DND-41 (cell line): ENCODE data around the gene B3GNT8.

Source experiments
- ATAC-seq: fragments of 200-7000 bp; cut with Tn5 transposase; 3 replicates; pipeline ENCODE4 v1.9.1; 2021; ENCODE audit warnings: low read depth; ENCODE audit not compliant: insufficient read depth
- DNase-seq: peaks from one replicate; pipeline ENCODE4 v3.0.0-alpha.2; 2020
- H2AFZ ChIP-seq: 2 replicates; pipeline ENCODE4 v1.6.0; 2012; ENCODE audit warnings: low read depth, low read length
- H3K27ac ChIP-seq: 2 replicates; pipeline ENCODE4 v1.5.1; 2012; ENCODE audit warnings: low read length, inconsistent platforms
- H3K27me3 ChIP-seq: fragments of 200-600 bp; sonication (generic); 2 replicates; pipeline ENCODE4 v1.6.0; 2012; ENCODE audit warnings: low read length, mild to moderate bottlenecking, inconsistent platforms; ENCODE audit not compliant: insufficient read depth, poor library complexity
- H3K36me3 ChIP-seq: 2 replicates; pipeline ENCODE4 v1.5.1; 2012; ENCODE audit warnings: low read length, inconsistent platforms; ENCODE audit not compliant: insufficient read depth
- H3K4me1 ChIP-seq: 2 replicates; pipeline ENCODE4 v1.5.1; 2012; ENCODE audit warnings: mild to moderate bottlenecking, low read length; ENCODE audit not compliant: insufficient read depth
- H3K4me2 ChIP-seq: 2 replicates; pipeline ENCODE4 v1.6.0; 2012; ENCODE audit warnings: mild to moderate bottlenecking, moderate library complexity, low read length, inconsistent platforms; ENCODE audit not compliant: insufficient read depth
- H3K4me3 ChIP-seq, 2 experiments: fragments of 200-600 bp in 1 of 2; shearing (Covaris generic) in 1 of 2; 2 replicates each; pipeline ENCODE4 v1.5.1; 2012 to 2016; ENCODE audit warnings: inconsistent platforms in 2 of 2, low read length in 2 of 2, mild to moderate bottlenecking in 2 of 2, low read depth in 1 of 2, moderate library complexity in 1 of 2
- H3K79me2 ChIP-seq: 2 replicates; pipeline ENCODE4 v1.6.0; 2012; ENCODE audit warnings: low read length, inconsistent platforms; ENCODE audit not compliant: insufficient read depth
- H3K9ac ChIP-seq: 2 replicates; pipeline ENCODE4 v1.6.0; 2012; ENCODE audit warnings: low read depth, mild to moderate bottlenecking, inconsistent platforms, low read length, moderate library complexity
- H3K9me3 ChIP-seq: 2 replicates; pipeline ENCODE4 v1.5.1; 2012; ENCODE audit warnings: low read length, moderate library complexity, mild to moderate bottlenecking, inconsistent platforms; ENCODE audit not compliant: insufficient read depth, severe bottlenecking
- H4K20me1 ChIP-seq: 2 replicates; pipeline ENCODE4 v1.6.0; 2012; ENCODE audit warnings: low read length; ENCODE audit not compliant: insufficient read depth
- CTCF ChIP-seq: IDR thresholded peaks from 2 replicates; pipeline ENCODE4 v1.5.1; 2012; ENCODE audit warnings: borderline replicate concordance, low read length, moderate library complexity, mild to moderate bottlenecking; ENCODE audit not compliant: poor library complexity, severe bottlenecking; ENCODE audit errors: extremely low read depth
- EZH2 ChIP-seq: IDR thresholded peaks from 3 replicates; pipeline ENCODE4 v1.6.1; 2012; ENCODE audit warnings: borderline replicate concordance, low read depth, mild to moderate bottlenecking, moderate library complexity, low read length, inconsistent platforms; ENCODE audit not compliant: severe bottlenecking

Gene B3GNT8

GRCh38 chr19:41416194-41416674, 10.9 kb downstream of the B3GNT8 start:
- no peaks in the 10 kb centered on the region for H4K20me1 ChIP-seq
- TF ChIP-seq CTCF (no peak), EZH2 (no peak)
- H3K36me3 ChIP-seq, result peaks cover 53% of the 10 kb centered on the region
- no peaks in the 10 kb centered on the region for H3K9me3 ChIP-seq
- no peaks in the 10 kb centered on the region for H3K27me3 ChIP-seq
- ATAC-seq (no peak), DNase-seq (no peak)
- no peak overlapping the region for H3K4me2 ChIP-seq
- H3K4me3 ChIP-seq, result no peak overlapping the region
- no peak overlapping the region for H2AFZ ChIP-seq
- H3K9ac ChIP-seq, result no peak overlapping the region
- H3K79me2 ChIP-seq, result no peaks in the 10 kb centered on the region
- no peak overlapping the region for H3K27ac ChIP-seq
- H3K4me1 ChIP-seq, result no peaks in the 10 kb centered on the region

- ATAC-seq, result no peak
- no peak for DNase-seq
- no peaks in the 10 kb centered on the region for H3K4me1 ChIP-seq
Measured at GRCh38 chr19:41415154-41415571, 12.0 kb downstream of the B3GNT8 start.

GRCh38 chr19:41414461-41414860, 12.7 kb downstream of the B3GNT8 start:
- Histone ChIP-seq H3K4me2 (no peak overlapping the region), H4K20me1 (no peaks in the 10 kb centered on the region), H2AFZ (no peak overlapping the region)

More at GRCh38 chr19:41415154-41415571, 12.0 kb downstream of the B3GNT8 start:
- Histone ChIP-seq H3K4me3 (no peak overlapping the region), H3K4me2 (no peak overlapping the region), H3K27ac (no peak overlapping the region), H3K9me3 (no peaks in the 10 kb centered on the region), H3K79me2 (no peaks in the 10 kb centered on the region), H2AFZ (no peak overlapping the region), H3K27me3 (no peaks in the 10 kb centered on the region), H3K9ac (no peak overlapping the region), H4K20me1 (no peaks in the 10 kb centered on the region), H3K36me3 (peaks cover 57% of the 10 kb centered on the region)
- TF ChIP-seq CTCF (no peak), EZH2 (no peak)

More at GRCh38 chr19:41414461-41414860, 12.7 kb downstream of the B3GNT8 start:
- TF ChIP-seq EZH2 (no peak), CTCF (no peak)
- Histone ChIP-seq H3K79me2 (no peaks in the 10 kb centered on the region), H3K36me3 (peaks cover 51% of the 10 kb centered on the region), H3K4me1 (no peaks in the 10 kb centered on the region), H3K9me3 (no peaks in the 10 kb centered on the region), H3K27ac (no peak overlapping the region), H3K4me3 (no peak overlapping the region), H3K27me3 (no peaks in the 10 kb centered on the region), H3K9ac (no peak overlapping the region)
- no peak for ATAC-seq
- DNase-seq, result no peak
